Neuronal stem cell (in vitro differentiated cells): ENCODE results near the gene SS18L1.
A peak's percentile ranks its signal among the peaks of the same experiment; 100 is the strongest.

ENCODE experiments used
- DNase-seq: peaks from one replicate; pipeline ENCODE4 v3.0.0-alpha.2; 2013; ENCODE audit warnings: low spot score
- H2AFZ ChIP-seq: one replicate; pipeline ENCODE4 v1.6.1; 2013; ENCODE audit warnings: mild to moderate bottlenecking, low read length, inconsistent platforms
- H2AK5ac ChIP-seq: 2 replicates; pipeline ENCODE4 v1.6.1; 2013; ENCODE audit warnings: low read depth, mild to moderate bottlenecking, inconsistent platforms, low read length, moderate library complexity, mixed read lengths
- H2BK120ac ChIP-seq: 2 replicates; pipeline ENCODE4 v1.6.1; 2013; ENCODE audit warnings: low read depth, mild to moderate bottlenecking, inconsistent platforms, low read length, moderate library complexity, mixed read lengths
- H2BK12ac ChIP-seq: one replicate; pipeline ENCODE4 v1.6.1; 2013; ENCODE audit warnings: low read length, inconsistent platforms
- H2BK15ac ChIP-seq: 2 replicates; pipeline ENCODE4 v1.6.1; 2013; ENCODE audit warnings: mild to moderate bottlenecking, low read length, inconsistent platforms, mixed read lengths
- H2BK5ac ChIP-seq: one replicate; pipeline ENCODE4 v1.6.1; 2013; ENCODE audit warnings: inconsistent platforms, mild to moderate bottlenecking, low read length, moderate library complexity
- H3K14ac ChIP-seq: one replicate; pipeline ENCODE4 v1.6.1; 2013; ENCODE audit warnings: low read length, inconsistent platforms
- H3K18ac ChIP-seq: 2 replicates; pipeline ENCODE4 v1.6.1; 2013; ENCODE audit warnings: low read length, inconsistent platforms
- H3K23ac ChIP-seq: 2 replicates; pipeline ENCODE4 v1.6.1; 2013; ENCODE audit warnings: low read depth, mild to moderate bottlenecking, mixed read lengths, low read length, inconsistent platforms; ENCODE audit not compliant: poor library complexity
- H3K27ac ChIP-seq: replicated peaks from 3 replicates; pipeline ENCODE4 v1.5.1; 2013; ENCODE audit warnings: low read length, inconsistent platforms
- H3K27me3 ChIP-seq, 3 experiments: 2 replicates each; pipeline ENCODE4 v1.6.1; 2013; ENCODE audit warnings: low read length in 3 of 3, mild to moderate bottlenecking in 2 of 3, inconsistent platforms in 1 of 3, low read depth in 1 of 3, mixed read lengths in 1 of 3, moderate library complexity in 1 of 3; ENCODE audit not compliant: control insufficient read depth in 3 of 3, insufficient read depth in 3 of 3
- H3K36me3 ChIP-seq, 2 donors: replicated peaks in 1 of 2; 2 replicates each; pipeline ENCODE4 v1.6.1; 2013; ENCODE audit warnings: low read length in 2 of 2; ENCODE audit not compliant: control insufficient read depth in 2 of 2, insufficient read depth in 2 of 2
- H3K4ac ChIP-seq: 2 replicates; pipeline ENCODE4 v1.6.1; 2013; ENCODE audit warnings: inconsistent platforms, mild to moderate bottlenecking, low read length, moderate library complexity
- H3K4me1 ChIP-seq, 2 donors: 1 replicate in 1 of 2; 2 replicates in 1 of 2; pipeline ENCODE4 v1.6.1; 2013; ENCODE audit warnings: low read length in 2 of 2, low read depth in 1 of 2; ENCODE audit not compliant: control insufficient read depth in 2 of 2, insufficient read depth in 1 of 2
- H3K4me2 ChIP-seq: one replicate; pipeline ENCODE4 v1.6.1; 2013; ENCODE audit warnings: mild to moderate bottlenecking, low read length, inconsistent platforms; ENCODE audit not compliant: insufficient read depth, poor library complexity, severe bottlenecking
- H3K4me3 ChIP-seq, 2 donors: 2 replicates each; pipeline ENCODE4 v1.5.1; 2013; ENCODE audit warnings: low read length in 2 of 2, mild to moderate bottlenecking in 2 of 2, inconsistent platforms in 1 of 2, moderate library complexity in 1 of 2
- H3K79me1 ChIP-seq: one replicate; pipeline ENCODE4 v1.6.1; 2013; ENCODE audit warnings: low read depth, mild to moderate bottlenecking, inconsistent platforms, low read length, moderate library complexity
- H3K9ac ChIP-seq: one replicate; pipeline ENCODE4 v1.6.1; 2013; ENCODE audit warnings: mild to moderate bottlenecking, low read depth, low read length, inconsistent platforms; ENCODE audit not compliant: poor library complexity
- H3K9me3 ChIP-seq, 2 donors: replicated peaks in 1 of 2; 2 replicates each; pipeline versions ENCODE3 to v1.6.1; 2013; ENCODE audit warnings: low read length in 2 of 2, mild to moderate bottlenecking in 2 of 2, inconsistent platforms in 1 of 2, low read depth in 1 of 2, mixed read lengths in 1 of 2, moderate library complexity in 1 of 2; ENCODE audit not compliant: control insufficient read depth in 2 of 2, insufficient read depth in 1 of 2
- H4K8ac ChIP-seq: one replicate; pipeline ENCODE4 v1.6.1; 2013; ENCODE audit warnings: low read depth, mild to moderate bottlenecking, inconsistent platforms, low read length, moderate library complexity
- H4K91ac ChIP-seq: one replicate; pipeline ENCODE4 v1.6.1; 2013; ENCODE audit warnings: low read length, low read depth, mild to moderate bottlenecking, inconsistent platforms; ENCODE audit not compliant: poor library complexity
- WGBS, 2 donors: extraction: QIAGEN DNeasy Blood & Tissue Kit; methylation state at CpG; one replicate each; pipeline ENCODE4 v1.1.7; 2013; ENCODE audit warnings: missing lambda C conversion rate in 2 of 2, mixed read lengths in 1 of 2; ENCODE audit not compliant: insufficient read length in 2 of 2, insufficient replicate concordance in 1 of 2; ENCODE audit errors: extremely low coverage in 2 of 2; 5-methylcytosine and 5-hydroxymethylcytosine counted together

The SS18L1 gene

GRCh38 chr20:62177307-62177706 is 33.7 kb downstream of the SS18L1 start:
- Histone ChIP-seq H4K91ac (no peak overlapping the region), H4K8ac (no peak overlapping the region), H2BK120ac (no peak overlapping the region), H3K4ac (no peak overlapping the region), H3K23ac (no peak overlapping the region), H3K18ac (no peak overlapping the region), H3K4me2 (no peak overlapping the region), H2BK15ac (no peak overlapping the region), H3K9me3 (no peaks in the 10 kb centered on the region), H2BK12ac (no peak overlapping the region), H3K14ac (no peak overlapping the region), H3K27me3 (no peaks in the 10 kb centered on the region), H3K4me1 (peaks cover 0 to 3% of the 10 kb centered on the region in 2 donors), H3K79me1 (peaks cover 3% of the 10 kb centered on the region), H3K36me3 (peaks cover 30 to 87% of the 10 kb centered on the region in 2 donors), H2AFZ (no peak overlapping the region), H3K4me3 (no peak overlapping the region), H3K27ac (no peak overlapping the region), H3K9ac (no peak overlapping the region), H2AK5ac (no peak overlapping the region), H2BK5ac (no peak overlapping the region)
- no CpG with 5 or more reads among the region's 9 CpGs for WGBS, 2 donors
- no peak for DNase-seq

DNA sequence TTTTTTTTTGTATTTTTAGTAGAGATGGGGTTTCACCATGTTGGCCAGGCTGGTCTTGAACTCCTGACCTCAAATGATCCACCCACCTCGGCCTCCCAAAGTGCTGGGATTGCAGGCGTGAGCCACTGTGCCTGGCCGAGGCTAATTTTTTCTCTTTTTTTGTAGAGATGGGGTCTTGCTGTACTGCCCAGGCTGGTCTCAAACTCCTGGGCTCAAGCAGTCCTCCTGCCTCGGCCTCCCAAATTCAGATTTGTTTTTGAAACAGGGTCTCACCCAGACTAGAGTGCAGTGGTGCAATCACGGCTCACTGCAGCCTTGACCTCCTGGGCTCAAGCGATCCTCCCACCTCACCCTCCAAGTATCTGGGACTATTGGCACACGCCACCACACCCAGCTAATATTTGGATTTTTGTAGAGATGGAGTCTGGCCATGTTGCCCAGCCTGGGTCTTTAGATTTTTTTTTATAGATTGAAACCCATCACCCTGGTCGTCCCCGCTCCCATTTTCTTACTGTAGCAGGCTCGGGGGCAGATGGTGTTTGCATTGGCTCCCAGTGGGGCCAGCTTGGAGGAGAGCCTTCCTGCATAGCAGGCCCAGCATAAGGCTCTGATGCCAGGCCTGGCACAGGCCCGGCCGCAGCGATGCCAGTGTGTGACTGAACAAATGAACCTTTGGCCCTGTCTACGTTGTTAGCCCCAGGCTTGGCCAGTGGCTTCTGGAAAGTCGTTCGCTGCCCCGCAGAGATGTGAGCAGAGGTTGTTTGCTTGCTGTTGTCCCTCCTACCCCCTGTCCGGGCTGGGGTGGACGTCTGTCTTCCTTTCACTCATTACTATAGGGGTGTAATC is 35.0 kb downstream of the SS18L1 start:
- Histone ChIP-seq H2BK15ac (no peak overlapping the region), H2AK5ac (no peak overlapping the region), H2BK12ac (no peak overlapping the region), H3K27me3 (no peaks in the 10 kb centered on the region), H2AFZ (no peak overlapping the region), H4K91ac (no peak overlapping the region), H3K18ac (no peak overlapping the region), H3K79me1 (peaks cover 6% of the 10 kb centered on the region), H3K14ac (no peak overlapping the region), H3K4me2 (no peak overlapping the region), H3K4me3 (no peak overlapping the region), H3K4ac (no peak overlapping the region), H3K23ac (no peak overlapping the region), H2BK120ac (no peak overlapping the region), H3K9me3 (no peaks in the 10 kb centered on the region), H3K4me1 (peaks cover 2 to 4% of the 10 kb centered on the region in 2 donors), H3K27ac (no peak overlapping the region), H2BK5ac (peak overlapping the region; percentile 87), H3K9ac (no peak overlapping the region), H4K8ac (no peak overlapping the region), H3K36me3 (peaks cover 28 to 76% of the 10 kb centered on the region in 2 donors)
- no peak for DNase-seq
- WGBS, 2 donors: no CpG with 5 or more reads among the region's 19 CpGs

DNA sequence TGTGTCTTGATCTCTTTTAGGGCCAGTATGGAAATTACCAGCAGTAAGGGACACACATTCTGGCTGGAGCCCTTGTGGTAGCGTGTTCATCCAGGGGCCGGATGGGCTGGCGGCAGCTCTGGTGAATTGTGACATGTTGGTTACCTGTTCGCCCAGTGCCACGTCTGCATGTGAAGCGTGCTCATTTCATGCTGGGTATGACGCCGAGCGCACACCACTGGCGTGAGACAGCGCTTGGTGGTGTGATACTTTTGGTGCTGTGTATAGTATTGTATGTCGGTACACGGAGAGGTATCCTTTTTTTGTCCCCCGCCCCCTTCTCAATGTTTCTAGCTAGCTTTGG is 35.6 kb downstream of the SS18L1 start:
- no peak overlapping the region for H2BK15ac ChIP-seq
- peak overlapping the region; percentile 87 for H2BK5ac ChIP-seq
- WGBS, 2 donors: no CpG with 5 or more reads among the region's 14 CpGs
- H2AK5ac ChIP-seq: no peak overlapping the region
- H2BK120ac ChIP-seq: no peak overlapping the region
- no peak overlapping the region for H3K4me3 ChIP-seq
- H3K14ac ChIP-seq: no peak overlapping the region
- H2BK12ac ChIP-seq: no peak overlapping the region
- peaks cover 6% of the 10 kb centered on the region for H3K79me1 ChIP-seq
- no peak overlapping the region for H4K91ac ChIP-seq
- H3K9ac ChIP-seq: peak overlapping the region; percentile 21
- no peak for DNase-seq
- no peak overlapping the region for H3K4ac ChIP-seq
- H3K18ac ChIP-seq: no peak overlapping the region
- no peaks in the 10 kb centered on the region for H3K27me3 ChIP-seq
- no peak overlapping the region for H2AFZ ChIP-seq
- no peak overlapping the region for H3K27ac ChIP-seq
- H3K23ac ChIP-seq: no peak overlapping the region
- H3K4me2 ChIP-seq: no peak overlapping the region
- peaks cover 3 to 8% of the 10 kb centered on the region in 2 donors for H3K4me1 ChIP-seq
- peak overlapping the region; percentile 0 for H4K8ac ChIP-seq
- H3K9me3 ChIP-seq: no peaks in the 10 kb centered on the region
- H3K36me3 ChIP-seq: peaks cover 26 to 71% of the 10 kb centered on the region in 2 donors

- H3K27me3 ChIP-seq: no peaks in the 10 kb centered on the region
- H2BK15ac ChIP-seq: no peak overlapping the region
- no peak overlapping the region for H3K4me2 ChIP-seq
- no peak overlapping the region for H3K14ac ChIP-seq
- H3K27ac ChIP-seq: no peak overlapping the region
- no peak overlapping the region for H3K4ac ChIP-seq
- DNase-seq: no peak
- no peak overlapping the region for H2BK12ac ChIP-seq
- peaks cover 14 to 45% of the 10 kb centered on the region in 2 donors for H3K36me3 ChIP-seq
- H3K9me3 ChIP-seq: no peaks in the 10 kb centered on the region
- no peak overlapping the region for H2AFZ ChIP-seq
- H4K91ac ChIP-seq: no peak overlapping the region
- peaks cover 3% of the 10 kb centered on the region for H3K79me1 ChIP-seq
- H2BK5ac ChIP-seq: no peak overlapping the region
- WGBS, 2 donors: no CpG with 5 or more reads among the region's 2 CpGs
- no peak overlapping the region for H3K9ac ChIP-seq
- H4K8ac ChIP-seq: no peak overlapping the region
- no peak overlapping the region for H3K18ac ChIP-seq
- H3K23ac ChIP-seq: no peak overlapping the region
- H2AK5ac ChIP-seq: no peak overlapping the region
- H3K4me3 ChIP-seq: peak overlapping the region in 1 of 2 donors; percentile 100
- no peak overlapping the region for H2BK120ac ChIP-seq
- H3K4me1 ChIP-seq: peaks cover 3 to 8% of the 10 kb centered on the region in 2 donors
These were observed 38.2 kb downstream of the SS18L1 start for GRCh38 chr20:62181808-62182207.
